ENCODE measurements around the gene GLS2. TPM values are rescaled to one million over a fixed set of nuclear protein-coding genes. Genes with fewer than 3 reads are reported as not detected.

GLS2 gene
- 0.37 TPM in 1 of 2 replicates, not detected in the other for total RNA-seq (2014; rRNA removed; shearing (Covaris generic))

DNA sequence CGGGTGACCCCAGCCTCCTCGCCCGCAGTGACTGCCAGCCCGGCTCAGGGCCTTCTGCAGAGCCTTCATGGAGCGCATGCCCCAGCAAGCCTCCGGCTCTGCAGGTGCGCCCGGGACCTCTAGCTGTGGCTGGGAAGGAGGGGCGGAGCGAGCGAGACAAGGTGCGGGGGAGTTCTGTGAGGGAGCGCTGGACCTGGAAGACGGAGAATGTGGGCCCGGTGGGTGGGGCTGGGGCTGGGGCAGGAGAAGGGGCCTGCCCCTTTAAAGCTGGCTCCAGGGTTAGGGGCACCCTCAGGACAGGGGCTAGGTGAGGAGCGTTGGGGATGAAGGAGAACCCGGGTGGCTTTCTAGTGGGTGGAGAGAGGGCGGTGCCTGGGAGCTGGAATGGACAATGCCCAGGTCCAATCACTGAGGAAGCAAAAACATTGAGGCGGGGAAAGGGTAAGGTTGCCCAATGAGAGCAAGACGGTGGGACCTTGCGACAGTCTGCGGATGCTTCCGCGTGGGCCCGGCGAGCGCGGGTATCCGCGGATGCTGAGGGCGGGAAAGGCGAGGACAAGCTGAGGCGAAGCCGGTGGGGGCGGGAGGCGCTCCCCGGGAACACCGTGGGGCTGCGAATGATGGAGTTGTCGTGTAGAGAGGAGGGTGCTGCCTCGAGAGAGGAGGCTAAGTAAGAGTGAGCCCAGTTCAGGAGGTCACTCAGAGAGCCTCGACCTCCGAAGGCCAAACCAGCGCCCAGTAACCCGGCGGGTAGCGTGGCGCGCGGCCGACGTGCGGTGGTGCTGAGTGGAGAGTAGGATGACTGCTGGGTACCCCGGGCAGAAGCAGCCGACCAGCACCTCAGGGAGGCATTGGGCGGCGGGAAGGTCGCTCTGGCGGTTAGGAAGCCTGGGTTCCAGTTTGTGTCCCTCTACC is at the start of gene GLS2:
TSS of gene GLS2 (minus strand) at position 121 of the 915 bp plus-strand sequence. CDS start at position 78, 43 bp downstream.

GRCh38 chr12:56521590-56522371 is 33.8 kb upstream of the GLS2 start, which contains the start of gene RBMS2:
Gene RBMS2, plus strand, starts transcription at chr12:56521820. Its CDS starts 204 bp downstream, at chr12:56522024.

GRCh38 chr12:56468216-56469006 is 19.6 kb downstream of the GLS2 start, which contains the start of gene SPRYD4:
Gene SPRYD4, plus strand, starts transcription at chr12:56468578. Its CDS starts 14 bp downstream, at chr12:56468592.

GRCh38 chr12:56454557-56454956 is 33.4 kb downstream of the GLS2 start, which contains the start of gene MIP:
Gene MIP, minus strand, starts transcription at chr12:56454657. Its CDS starts 44 bp downstream, at chr12:56454613.

GRCh38 chr12:56448860-56449621 is 38.9 kb downstream of the GLS2 start, which contains the start of gene TIMELESS:
Gene TIMELESS, minus strand, starts transcription at chr12:56449426. Its CDS starts 15,256 bp downstream, at chr12:56434170.

Other genes starting within 250 kb of the GLS2 start
- gene ANKRD52, start 229.8 kb downstream of the GLS2 start, total RNA-seq (2014; rRNA removed; shearing (Covaris generic)), result 15.9 and 16.3 TPM in 2 replicates
- gene COQ10A, start 221.2 kb downstream of the GLS2 start, total RNA-seq (2014; rRNA removed; shearing (Covaris generic)), result 21.2 and 23.2 TPM in 2 replicates
- gene CS, start 187.8 kb downstream of the GLS2 start, total RNA-seq (2014; rRNA removed; shearing (Covaris generic)), result 115 and 119 TPM in 2 replicates
- gene CNPY2, start 172.2 kb downstream of the GLS2 start, total RNA-seq (2014; rRNA removed; shearing (Covaris generic)), result 154 and 163 TPM in 2 replicates
- gene PAN2, start 154.2 kb downstream of the GLS2 start, total RNA-seq (2014; rRNA removed; shearing (Covaris generic)), result 38.7 and 58.8 TPM in 2 replicates
- gene IL23A, start 149.3 kb downstream of the GLS2 start, total RNA-seq (2014; rRNA removed; shearing (Covaris generic)), result 0.21 and 0.23 TPM in 2 replicates
- gene STAT2, start 128.1 kb downstream of the GLS2 start, total RNA-seq (2014; rRNA removed; shearing (Covaris generic)), result 33.0 and 33.2 TPM in 2 replicates
- not detected in 2 replicates for gene APOF, start 125.3 kb downstream of the GLS2 start, total RNA-seq (2014; rRNA removed; shearing (Covaris generic))
- 19.1 and 24.1 TPM in 2 replicates for gene TIMELESS, start 38.7 kb downstream of the GLS2 start, total RNA-seq (2014; rRNA removed; shearing (Covaris generic))
- gene MIP, start 33.5 kb downstream of the GLS2 start, total RNA-seq (2014; rRNA removed; shearing (Covaris generic)), result 0.11 TPM in 1 of 2 replicates, not detected in the other
- 4.5 and 4.7 TPM in 2 replicates for gene SPRYD4, start 19.6 kb downstream of the GLS2 start, total RNA-seq (2014; rRNA removed; shearing (Covaris generic))
- 11.8 and 13.2 TPM in 2 replicates for gene RBMS2, start 33.7 kb upstream of the GLS2 start, total RNA-seq (2014; rRNA removed; shearing (Covaris generic))
- 30.3 and 32.1 TPM in 2 replicates for gene BAZ2A, start 142.2 kb upstream of the GLS2 start, total RNA-seq (2014; rRNA removed; shearing (Covaris generic))
- 608 and 615 TPM in 2 replicates for gene ATP5F1B, start 157.8 kb upstream of the GLS2 start, total RNA-seq (2014; rRNA removed; shearing (Covaris generic))
- gene PTGES3, start 200.1 kb upstream of the GLS2 start, total RNA-seq (2014; rRNA removed; shearing (Covaris generic)), result 77.9 and 87.6 TPM in 2 replicates
- gene NACA, start 237.1 kb upstream of the GLS2 start, total RNA-seq (2014; rRNA removed; shearing (Covaris generic)), result 2,087 and 2,258 TPM in 2 replicates

All from A375 (cell line).